K562 (cell line): ENCODE results near the gene TTC21A. TPM values are rescaled to one million over a fixed set of nuclear protein-coding genes. Genes with fewer than 3 reads are reported as not detected.

Experiments
- ATAC-seq: fragments of 200-7000 bp; cut with Tn5 transposase; 3 replicates; pipeline ENCODE4 v1.9.1; 2020; ENCODE audit warnings: moderate library complexity
- BruUV-seq: library from RNA; stranded (reverse); fragments of 400-500 nt; replicated peaks from 2 replicates; lab custom pipeline; 2021; lab: Mats Ljungman, UMichigan
- CTCF ChIA-PET: fragments of 300-600 bp; formaldehyde crosslinking; extraction: SDS; loops from one replicate; lab custom pipeline; 2021; ENCODE audit warnings: low intra/inter-chr PET ratio; lab: Yijun Ruan, JAX
- POLR2A ChIA-PET: fragments of 300-600, 350-650 bp; sonication (Branson Sonifier 250); formaldehyde crosslinking; extraction: SDS; loops from one replicate; lab custom pipeline; 2021; ENCODE audit warnings: antibody characterized with exemption, inconsistent platforms; lab: Yijun Ruan, JAX
- DNase-seq, 4 experiments: peaks; one replicate each; pipeline versions ENCODE4 v3.0.0 to v3.0.0-alpha.2; 2011 to 2018; ENCODE audit warnings: low spot score in 3 of 4, mixed read lengths in 3 of 4; ENCODE audit errors: extremely low read depth in 1 of 4
- FAIRE-seq: peaks from 2 replicates; lab custom pipeline; 2011; peaks lifted over from hg19 to GRCh38; lab: Jason Lieb, UNC
- H2AFZ ChIP-seq: 2 replicates; pipeline ENCODE4 v1.6.0; 2011; ENCODE audit warnings: low read depth, low read length, control low read depth, inconsistent platforms
- H3K27ac ChIP-seq: fragments of 200-600 bp; 3 replicates; pipeline ENCODE4 v1.8.0; 2011; ENCODE audit warnings: low read depth, mild to moderate bottlenecking, control low read depth, inconsistent platforms, low read length, moderate library complexity, mixed read lengths; ENCODE audit errors: extremely low read depth
- H3K27me3 ChIP-seq, 2 experiments: fragments of 300-600 bp in 1 of 2; 2 replicates in 1 of 2; 3 replicates in 1 of 2; pipeline versions ENCODE4 v1.6.0 to v1.8.0; 2011; ENCODE audit warnings: inconsistent platforms in 2 of 2, low read length in 2 of 2, mild to moderate bottlenecking in 1 of 2, mixed read lengths in 1 of 2, moderate library complexity in 1 of 2; ENCODE audit not compliant: control insufficient read depth in 2 of 2, insufficient read depth in 2 of 2
- H3K36me3 ChIP-seq: fragments of 300-600 bp; 3 replicates; pipeline ENCODE4 v1.8.0; 2011; ENCODE audit warnings: mild to moderate bottlenecking, low read length, inconsistent platforms; ENCODE audit not compliant: control insufficient read depth, insufficient read depth
- H3K4me1 ChIP-seq, 2 experiments: fragments of 200-600 bp in 1 of 2; replicated peaks in 1 of 2; 2 replicates in 1 of 2; 3 replicates in 1 of 2; pipeline versions ENCODE4 v1.5.1 to v1.8.0; 2011; ENCODE audit warnings: inconsistent platforms in 2 of 2, low read length in 2 of 2, mild to moderate bottlenecking in 1 of 2, mixed read lengths in 1 of 2, moderate library complexity in 1 of 2; ENCODE audit not compliant: control insufficient read depth in 2 of 2, insufficient read depth in 2 of 2
- H3K4me2 ChIP-seq: 2 replicates; pipeline ENCODE4 v1.6.1; 2011; ENCODE audit warnings: low read length, control low read depth, inconsistent platforms, mixed read lengths; ENCODE audit not compliant: insufficient read depth
- H3K4me3 ChIP-seq: fragments of 200-600 bp; sonication (generic), shearing (Covaris generic); 2 replicates; pipeline ENCODE4 v1.5.1; 2016; ENCODE audit warnings: control low read depth, inconsistent platforms
- H3K79me2 ChIP-seq: fragments of 200-600 bp; 3 replicates; pipeline ENCODE4 v1.8.0; 2011; ENCODE audit warnings: low read length, inconsistent platforms; ENCODE audit not compliant: control insufficient read depth, insufficient read depth
- H3K9ac ChIP-seq, 2 experiments: 2 replicates each; pipeline versions ENCODE4 v1.6.0 to v1.6.1; 2011; ENCODE audit warnings: low read depth in 2 of 2, low read length in 2 of 2, control low read depth in 1 of 2, inconsistent platforms in 1 of 2, mild to moderate bottlenecking in 1 of 2, mixed read lengths in 1 of 2; ENCODE audit not compliant: insufficient read depth in 1 of 2
- H3K9me1 ChIP-seq: one replicate; pipeline ENCODE4 v1.6.0; 2011; ENCODE audit warnings: inconsistent platforms, mild to moderate bottlenecking, low read length, moderate library complexity; ENCODE audit not compliant: control insufficient read depth, insufficient read depth
- H3K9me3 ChIP-seq: replicated peaks from 2 replicates; pipeline ENCODE4 v1.5.1; 2011; ENCODE audit warnings: low read depth, low read length, inconsistent platforms; ENCODE audit not compliant: control insufficient read depth, insufficient read depth
- H4K20me1 ChIP-seq: replicated peaks from 2 replicates; pipeline ENCODE4 v1.6.1; 2011; ENCODE audit warnings: low read length, inconsistent platforms, mixed read lengths; ENCODE audit not compliant: control insufficient read depth, insufficient read depth
- SRF ChIP-seq, 2 experiments: fragments of 250-450, 450-650 bp in 1 of 2; sonication (Bioruptor Pico) in 1 of 2; sonication (generic) in 1 of 2; formaldehyde crosslinking; IDR thresholded peaks; 2 replicates each; pipeline versions ENCODE4 v1.5.0 to v1.5.1; 2020 to 2022; ENCODE audit warnings: mild to moderate bottlenecking in 1 of 2, missing genetic modification reagents in 1 of 2
- XRCC3 ChIP-seq: fragments of 450-650 bp; IDR thresholded peaks from 2 replicates; pipeline ENCODE4 v1.6.1; 2017; ENCODE audit warnings: mild to moderate bottlenecking, moderate library complexity
- XRCC5 ChIP-seq: fragments of 200-400 bp; formaldehyde crosslinking; IDR thresholded peaks from 2 replicates; pipeline ENCODE4 v1.6.1; 2017; ENCODE audit warnings: low read depth, mild to moderate bottlenecking, low read length
- ZBTB17 ChIP-seq: fragments of 450-650 bp; formaldehyde crosslinking; IDR thresholded peaks from 2 replicates; pipeline ENCODE4 v1.4.0; 2020; ENCODE audit warnings: mild to moderate bottlenecking
- ZNF586 ChIP-seq: fragments of 450-650 bp; formaldehyde crosslinking; conservative IDR thresholded peaks from 2 replicates; pipeline ENCODE4 v1.4.0; 2020; ENCODE audit warnings: mild to moderate bottlenecking, moderate library complexity
- WGBS: fragments of 100-300 bp; shearing (Covaris generic); methylation state at CpG from one replicate; pipeline ENCODE4 v1.1.6; 2016; ENCODE audit warnings: low coverage, mixed read lengths; ENCODE audit not compliant: insufficient coverage; ENCODE audit errors: missing lambda C conversion rate; 5-methylcytosine and 5-hydroxymethylcytosine counted together
- in situ Hi-C: fragments of 300-500 bp; cut with MboI; formaldehyde crosslinking; loops from 4 replicates; pipeline ENCODE4 v1.15.0; 2018; ENCODE audit warnings: inconsistent platforms, mixed read lengths
- intact Hi-C: fragments of 100-400 bp; cut with micrococcal nuclease; formaldehyde crosslinking; loops from 2 replicates; pipeline ENCODE4 v1.14.2; 2022
- polyA plus RNA-seq, 8 experiments: library from polyadenylated mRNA; depleted of rRNA in 4 of 8; stranded (reverse) in 5 of 8; unstranded in 3 of 8; fragments of >200 nt; fragmentation: Nextera tagmentation in 2 of 8; fragmentation: Illumina TruSeq in 1 of 8; extraction: Ambion mirVana in 2 of 8; extraction: Trizol in 1 of 8; gene quantifications; 2 replicates each; pipeline versions ENCODE4 v1.2.1 to v1.2.3, GENCODE V29; 2011 to 2014; ENCODE audit warnings: inconsistent platforms in 1 of 8, missing spikeins in 1 of 8
- total RNA-seq, 7 experiments: library from RNA; depleted of rRNA in 6 of 7; stranded (reverse); fragments of >200 nt in 6 of 7; fragmentation: Illumina TruSeq in 2 of 7; extraction: Trizol in 2 of 7; gene quantifications; 2 replicates each; pipeline versions ENCODE4 v1.2.1 to v1.2.3, GENCODE V29; 2011 to 2021; ENCODE audit warnings: low replicate concordance in 1 of 7
- TF ChIP-seq, protein P1 (sequence below): IDR thresholded peaks from 2 replicates; pipeline ENCODE4 v1.6.1; 2012; ENCODE audit warnings: low read depth, low read length, improper control_type of control experiment, borderline replicate concordance
- TF ChIP-seq, protein P2 (sequence below): fragments of 200-800 bp; sonication (Bioruptor generic); IDR thresholded peaks from 2 replicates; pipeline ENCODE4 v1.6.1; 2017; ENCODE audit warnings: missing genetic modification characterization, missing compliant biosample characterization

Gene TTC21A
- total and polyA plus RNA-seq, 9 of the 15 experiments (the other 6 are each of a cell fraction or from before 2014, with no cell fraction given), result 0.22 to 1.4 (median 0.70) TPM

DNA sequence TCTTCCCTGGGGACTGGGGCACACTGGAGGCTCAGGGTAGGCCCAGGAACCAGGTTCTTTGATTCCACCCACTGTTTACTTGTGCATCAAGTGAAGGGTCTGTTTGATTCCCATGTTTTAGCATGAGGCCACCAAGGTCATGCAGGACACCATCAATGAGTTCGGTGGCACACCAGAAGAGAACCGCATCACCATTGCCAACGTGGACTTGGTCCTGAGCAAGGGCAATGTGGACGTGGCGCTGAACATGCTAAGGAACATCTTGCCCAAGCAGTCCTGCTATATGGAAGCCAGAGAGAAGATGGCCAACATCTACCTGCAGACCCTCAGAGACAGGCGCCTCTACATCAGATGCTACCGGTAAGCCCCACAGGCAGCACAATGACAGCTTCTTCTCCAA, 21.5 kb downstream of the TTC21A start (continued):
- TF ChIP-seq XRCC3, result no peak
- TF ChIP-seq ZNF586 (CRISPR knock-in tag), result no peak
- no peak for TF ChIP-seq SRF (CRISPR knock-in tag; IDR thresholded peaks at IDR 0.05)
- TF ChIP-seq ZBTB17 (CRISPR knock-in tag), result no peak
- TF ChIP-seq, protein P1, sequence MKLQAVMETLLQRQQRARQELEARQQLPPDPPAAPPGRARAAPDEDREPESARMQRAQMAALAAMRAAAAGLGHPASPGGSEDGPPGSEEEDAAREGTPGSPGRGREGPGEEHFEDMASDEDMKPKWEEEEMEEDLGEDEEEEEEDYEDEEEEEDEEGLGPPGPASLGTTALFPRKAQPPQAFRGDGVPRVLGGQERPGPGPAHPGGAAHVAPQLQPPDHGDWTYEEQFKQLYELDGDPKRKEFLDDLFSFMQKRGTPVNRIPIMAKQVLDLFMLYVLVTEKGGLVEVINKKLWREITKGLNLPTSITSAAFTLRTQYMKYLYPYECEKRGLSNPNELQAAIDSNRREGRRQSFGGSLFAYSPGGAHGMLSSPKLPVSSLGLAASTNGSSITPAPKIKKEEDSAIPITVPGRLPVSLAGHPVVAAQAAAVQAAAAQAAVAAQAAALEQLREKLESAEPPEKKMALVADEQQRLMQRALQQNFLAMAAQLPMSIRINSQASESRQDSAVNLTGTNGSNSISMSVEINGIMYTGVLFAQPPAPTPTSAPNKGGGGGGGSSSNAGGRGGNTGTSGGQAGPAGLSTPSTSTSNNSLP, result no peak

DNA sequence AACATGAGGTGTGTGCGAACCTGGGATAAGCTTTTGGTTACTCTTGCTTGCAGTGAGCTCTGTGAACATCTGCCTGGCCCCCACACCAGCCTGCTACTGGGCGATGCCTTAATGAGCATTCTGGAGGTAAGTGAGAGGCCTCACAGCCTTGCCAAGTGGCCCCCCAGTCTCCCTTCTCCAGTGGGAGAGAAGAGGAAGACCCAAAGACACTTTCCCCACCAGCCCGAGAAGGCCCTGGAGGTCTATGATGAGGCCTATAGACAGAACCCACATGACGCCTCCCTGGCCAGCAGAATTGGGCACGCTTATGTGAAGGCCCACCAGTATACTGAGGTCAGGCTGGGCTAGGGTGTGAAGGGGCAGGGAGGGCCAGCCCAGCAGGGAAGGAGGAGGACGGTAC, 22.5 kb downstream of the TTC21A start:
- BruUV-seq, result no TSS peak

More for the DNA sequence above, 22.5 kb downstream of the TTC21A start:
- in situ Hi-C loops (no loop called here), intact Hi-C loops (no loop called here)
- DNase-seq (no peak), ATAC-seq (no peak), FAIRE-seq (no peak)
- H3K27me3 ChIP-seq, result peaks cover 0 to 5% of the 10 kb centered on the region in 2 experiments; a peak in 1 of 5 replicates
- no peak overlapping the region for H2AFZ ChIP-seq
- H3K79me2 ChIP-seq, result no peaks in the 10 kb centered on the region
- TF ChIP-seq XRCC5, result no peak
- TF ChIP-seq, protein P2, sequence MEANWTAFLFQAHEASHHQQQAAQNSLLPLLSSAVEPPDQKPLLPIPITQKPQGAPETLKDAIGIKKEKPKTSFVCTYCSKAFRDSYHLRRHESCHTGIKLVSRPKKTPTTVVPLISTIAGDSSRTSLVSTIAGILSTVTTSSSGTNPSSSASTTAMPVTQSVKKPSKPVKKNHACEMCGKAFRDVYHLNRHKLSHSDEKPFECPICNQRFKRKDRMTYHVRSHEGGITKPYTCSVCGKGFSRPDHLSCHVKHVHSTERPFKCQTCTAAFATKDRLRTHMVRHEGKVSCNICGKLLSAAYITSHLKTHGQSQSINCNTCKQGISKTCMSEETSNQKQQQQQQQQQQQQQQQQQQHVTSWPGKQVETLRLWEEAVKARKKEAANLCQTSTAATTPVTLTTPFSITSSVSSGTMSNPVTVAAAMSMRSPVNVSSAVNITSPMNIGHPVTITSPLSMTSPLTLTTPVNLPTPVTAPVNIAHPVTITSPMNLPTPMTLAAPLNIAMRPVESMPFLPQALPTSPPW, result no peak
- no peak overlapping the region for H3K4me2 ChIP-seq
- H4K20me1 ChIP-seq, result no peaks in the 10 kb centered on the region
- no peak overlapping the region for H3K9ac ChIP-seq
- H3K9me3 ChIP-seq, result no peaks in the 10 kb centered on the region
- H3K4me1 ChIP-seq, result no peaks in the 10 kb centered on the region
- H3K36me3 ChIP-seq, result no peaks in the 10 kb centered on the region
- ChIA-PET CTCF (no interaction called here), POLR2A (interaction anchor here (0.7 to 1.8 kb wide), 3 partner anchors 12 to 24 kb away, joined by 3 to 4 read pairs (median 3); no protein-coding TSS in a partner anchor)
- H3K27ac ChIP-seq, result no peak overlapping the region
- H3K4me3 ChIP-seq, result no peak overlapping the region
- WGBS, result 36% methylated on average over 6 of the region's 6 CpGs
- no peaks in the 10 kb centered on the region for H3K9me1 ChIP-seq
